ENCODE results near the gene TRAPPC3L.

TRAPPC3L gene

GRCh38 chr6:116511424-116512110 is 33.9 kb downstream of the TRAPPC3L start, which contains the start of gene CALHM5:
TSS of gene CALHM5 (plus strand) at chr6:116511639. CDS start at chr6:116511697, 58 bp downstream.
- Histone ChIP-seq H2AFZ (ENCODE audit: low read depth, low read length) (no peak within 1 kb of the TSS), H3K4me2 (ENCODE audit: insufficient read depth, low read length) (no peak within 1 kb of the TSS), H3K79me2 (ENCODE audit: insufficient read depth, low read length) (no peaks in the 10 kb centered on the region), H3K36me3 (ENCODE audit: insufficient read depth, low read length) (no peaks in the 10 kb centered on the region), H3K27me3 (ENCODE audit: insufficient read depth, low read length, poor library complexity) (peaks cover 8% of the 10 kb centered on the region), H3K9ac (ENCODE audit: low read depth, low read length) (no peak within 1 kb of the TSS), H3K9me3 (ENCODE audit: insufficient read depth, low read length, severe bottlenecking) (no peaks in the 10 kb centered on the region), H3K27ac (ENCODE audit: low read length) (no peak within 1 kb of the TSS), H3K4me3 (ENCODE audit: low read depth in 1 of 2, low read length in 2 of 2) (no peak within 1 kb of the TSS), H4K20me1 (ENCODE audit: insufficient read depth, low read length) (no peaks in the 10 kb centered on the region), H3K4me1 (ENCODE audit: insufficient read depth, low read length) (no peaks in the 10 kb centered on the region)
- ATAC-seq (ENCODE audit: insufficient read depth, low read depth) (no peak), DNase-seq (no peak)
- TF ChIP-seq EZH2 (IDR thresholded peaks at IDR 0.05; ENCODE audit: borderline replicate concordance, low read depth, low read length, severe bottlenecking) (no peak), CTCF (IDR thresholded peaks at IDR 0.05; ENCODE audit: borderline replicate concordance, extremely low read depth, low read length, poor library complexity, severe bottlenecking) (peak; percentile 47)

GRCh38 chr6:116508527-116508926 is 37.0 kb downstream of the TRAPPC3L start:
- Histone ChIP-seq H3K9me3 (ENCODE audit: insufficient read depth, low read length, severe bottlenecking) (no peaks in the 10 kb centered on the region), H4K20me1 (ENCODE audit: insufficient read depth, low read length) (no peaks in the 10 kb centered on the region), H2AFZ (ENCODE audit: low read depth, low read length) (no peak overlapping the region), H3K27ac (ENCODE audit: low read length) (no peak overlapping the region), H3K36me3 (ENCODE audit: insufficient read depth, low read length) (no peaks in the 10 kb centered on the region), H3K27me3 (ENCODE audit: insufficient read depth, low read length, poor library complexity) (no peaks in the 10 kb centered on the region), H3K4me1 (ENCODE audit: insufficient read depth, low read length) (no peaks in the 10 kb centered on the region), H3K79me2 (ENCODE audit: insufficient read depth, low read length) (no peaks in the 10 kb centered on the region), H3K4me2 (ENCODE audit: insufficient read depth, low read length) (no peak overlapping the region), H3K9ac (ENCODE audit: low read depth, low read length) (no peak overlapping the region), H3K4me3 (ENCODE audit: low read depth in 1 of 2, low read length in 2 of 2) (no peak overlapping the region)
- TF ChIP-seq CTCF (IDR thresholded peaks at IDR 0.05; ENCODE audit: borderline replicate concordance, extremely low read depth, low read length, poor library complexity, severe bottlenecking) (no peak), EZH2 (IDR thresholded peaks at IDR 0.05; ENCODE audit: borderline replicate concordance, low read depth, low read length, severe bottlenecking) (no peak)
- no peak for DNase-seq
- no peak for ATAC-seq (ENCODE audit: insufficient read depth, low read depth)

- Histone ChIP-seq H3K9me3 (ENCODE audit: insufficient read depth, low read length, severe bottlenecking) (no peaks in the 10 kb centered on the region), H4K20me1 (ENCODE audit: insufficient read depth, low read length) (no peaks in the 10 kb centered on the region), H3K27me3 (ENCODE audit: insufficient read depth, low read length, poor library complexity) (no peaks in the 10 kb centered on the region), H3K4me2 (ENCODE audit: insufficient read depth, low read length) (no peak overlapping the region), H3K36me3 (ENCODE audit: insufficient read depth, low read length) (no peaks in the 10 kb centered on the region), H3K9ac (ENCODE audit: low read depth, low read length) (no peak overlapping the region), H3K27ac (ENCODE audit: low read length) (no peak overlapping the region), H3K4me1 (ENCODE audit: insufficient read depth, low read length) (no peaks in the 10 kb centered on the region), H3K79me2 (ENCODE audit: insufficient read depth, low read length) (no peaks in the 10 kb centered on the region), H2AFZ (ENCODE audit: low read depth, low read length) (no peak overlapping the region), H3K4me3 (ENCODE audit: low read depth in 1 of 2, low read length in 2 of 2) (no peak overlapping the region)
- DNase-seq (no peak), ATAC-seq (ENCODE audit: insufficient read depth, low read depth) (no peak)
- TF ChIP-seq CTCF (IDR thresholded peaks at IDR 0.05; ENCODE audit: borderline replicate concordance, extremely low read depth, low read length, poor library complexity, severe bottlenecking) (no peak), EZH2 (IDR thresholded peaks at IDR 0.05; ENCODE audit: borderline replicate concordance, low read depth, low read length, severe bottlenecking) (no peak)
Observed at GRCh38 chr6:116507324-116507723, 38.2 kb downstream of the TRAPPC3L start.
